GM18502 (cell line): ENCODE measurements around the gene CTLA4.

ENCODE experiments used
- ATAC-seq: cut with Tn5 transposase; IDR thresholded peaks from one replicate; pipeline ENCODE4 v1.9.1; 2021; ENCODE audit warnings: mild to moderate bottlenecking; ENCODE audit not compliant: unreplicated experiment, poor library complexity

The CTLA4 gene

DNA sequence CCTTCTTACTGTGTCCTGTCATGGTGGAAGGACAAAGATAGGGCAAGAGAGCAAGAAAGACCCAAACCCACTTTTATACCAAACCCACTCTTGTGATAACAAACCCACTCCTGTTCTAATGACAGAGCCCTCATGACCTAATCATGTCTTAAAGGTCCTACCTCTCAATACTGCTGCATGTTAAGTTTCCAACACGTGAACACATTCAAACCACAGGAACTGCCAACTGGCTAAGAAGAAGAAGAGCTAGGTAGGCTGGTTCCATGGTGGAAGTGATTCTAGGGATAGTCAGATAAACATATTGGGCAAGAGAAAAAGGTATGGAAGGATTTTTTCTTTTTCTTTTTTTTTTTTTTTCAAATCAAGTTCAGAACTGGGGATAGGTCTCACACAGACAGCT is 22.0 kb downstream of the CTLA4 start:
- ATAC-seq = no peak

DNA sequence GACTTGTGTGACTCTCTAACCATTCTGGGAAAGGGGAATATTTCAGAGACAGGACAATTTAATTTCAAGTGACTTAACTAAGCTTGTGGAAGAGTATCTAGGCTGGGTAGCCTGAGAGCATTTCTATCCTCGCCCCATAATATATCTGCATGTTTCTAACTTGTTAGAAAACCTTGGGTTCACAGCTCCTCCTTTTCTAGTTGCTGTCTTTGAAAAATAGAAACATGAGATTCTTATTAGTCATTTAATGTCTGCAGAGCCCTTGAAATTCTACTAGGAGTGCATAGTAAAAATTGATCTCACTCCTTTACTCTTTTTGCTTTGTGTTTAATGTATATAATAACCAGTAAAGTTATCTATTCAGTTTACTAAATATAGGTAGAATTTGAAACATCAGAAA is 22.4 kb downstream of the CTLA4 start:
- no peak for ATAC-seq

DNA sequence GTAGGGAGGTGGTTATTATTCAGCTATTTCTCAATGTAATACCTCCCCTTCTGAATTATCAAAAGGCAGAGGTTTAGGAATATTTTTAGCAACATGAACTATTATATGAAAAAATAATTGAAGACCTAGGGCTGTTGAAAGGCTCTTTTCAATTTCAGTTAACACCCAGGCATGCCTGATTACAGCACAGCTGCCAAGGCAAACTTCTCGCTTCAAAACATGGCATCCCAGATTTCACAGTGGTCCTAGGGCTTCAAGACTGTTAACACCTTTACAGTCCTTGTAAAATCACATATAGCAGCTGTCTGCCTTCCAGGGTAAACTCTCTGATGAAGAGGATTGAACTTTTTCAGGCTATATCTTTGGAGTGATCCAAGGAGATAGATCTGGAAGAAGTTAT is 23.2 kb downstream of the CTLA4 start:
- ATAC-seq = no peak

DNA sequence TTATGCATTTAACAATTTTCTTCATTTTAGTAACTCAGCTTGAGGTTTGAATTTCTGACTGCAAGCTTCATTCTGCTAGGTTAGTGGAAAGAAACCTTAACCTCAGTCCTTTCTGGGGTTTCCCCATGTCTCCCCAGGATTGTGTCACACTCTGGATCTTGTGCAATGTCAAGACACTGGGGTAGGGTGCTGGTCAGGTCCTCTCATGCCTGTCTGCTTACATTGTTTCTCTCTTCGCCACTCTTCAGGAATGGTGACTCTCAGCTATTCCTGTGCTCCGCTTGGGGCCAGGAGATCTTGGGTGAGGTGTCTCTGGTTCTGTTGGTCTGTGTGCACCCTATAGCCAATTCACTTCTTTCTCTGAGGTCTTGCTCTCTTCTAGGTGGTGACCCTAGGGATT is 23.9 kb downstream of the CTLA4 start:
- ATAC-seq = no peak

DNA sequence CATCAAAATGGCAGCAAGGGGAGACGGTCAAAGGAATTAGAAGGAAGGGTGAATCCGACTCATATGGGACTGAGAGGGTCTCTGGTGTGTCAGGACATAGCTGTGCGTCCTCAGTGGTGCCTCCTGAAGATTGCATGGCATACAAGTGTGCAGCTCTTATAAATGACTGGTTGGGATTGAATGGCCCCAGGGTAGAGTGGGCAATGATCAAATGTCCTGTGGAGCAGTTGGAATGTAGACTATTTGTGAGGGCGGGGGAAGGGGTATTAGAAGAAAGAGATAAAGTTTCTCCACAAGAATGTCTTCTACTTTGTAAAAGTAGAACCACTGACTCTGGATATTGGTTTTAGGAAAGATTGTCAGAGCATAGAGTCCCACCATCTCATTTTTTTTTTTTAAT is 24.6 kb downstream of the CTLA4 start:
- no peak for ATAC-seq

DNA sequence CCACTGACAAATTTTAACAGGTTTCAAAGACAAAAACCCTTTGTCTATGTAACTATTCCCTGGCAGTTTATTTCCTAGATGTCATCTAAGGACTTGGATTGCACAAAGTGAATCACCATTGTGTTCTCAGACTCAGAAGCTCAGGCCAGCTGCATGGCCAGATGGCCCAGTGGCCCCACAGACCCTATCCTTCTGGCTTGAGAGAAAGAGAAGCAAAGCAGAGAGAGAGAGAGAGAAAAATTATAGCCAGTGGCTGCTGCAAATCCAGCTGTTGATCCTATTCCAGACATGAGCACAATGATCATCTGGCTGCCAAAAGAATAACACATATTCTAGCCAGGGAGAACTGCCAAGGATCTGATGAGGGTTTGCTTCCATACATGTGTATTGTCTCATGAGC is 25.8 kb downstream of the CTLA4 start:
- ATAC-seq = no peak

DNA sequence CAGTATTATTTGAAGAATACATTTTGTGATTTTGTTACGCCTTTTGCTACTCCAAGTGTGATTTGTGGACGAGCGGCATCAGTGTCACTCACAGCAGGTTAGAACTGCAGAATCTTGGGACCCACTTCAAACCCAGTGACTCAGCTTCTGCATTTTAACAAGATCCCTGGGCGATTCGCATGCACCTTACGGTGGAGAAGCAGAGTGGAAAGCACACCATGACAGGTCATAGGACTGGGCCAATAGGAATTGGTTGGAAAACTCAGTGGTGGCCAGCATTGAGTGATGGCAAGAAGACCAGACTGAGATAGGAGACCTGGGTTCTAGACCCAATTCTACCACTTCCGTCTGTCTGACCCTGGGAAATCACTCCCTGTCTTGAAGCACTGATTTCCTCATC is 26.3 kb downstream of the CTLA4 start:
- no peak for ATAC-seq

DNA sequence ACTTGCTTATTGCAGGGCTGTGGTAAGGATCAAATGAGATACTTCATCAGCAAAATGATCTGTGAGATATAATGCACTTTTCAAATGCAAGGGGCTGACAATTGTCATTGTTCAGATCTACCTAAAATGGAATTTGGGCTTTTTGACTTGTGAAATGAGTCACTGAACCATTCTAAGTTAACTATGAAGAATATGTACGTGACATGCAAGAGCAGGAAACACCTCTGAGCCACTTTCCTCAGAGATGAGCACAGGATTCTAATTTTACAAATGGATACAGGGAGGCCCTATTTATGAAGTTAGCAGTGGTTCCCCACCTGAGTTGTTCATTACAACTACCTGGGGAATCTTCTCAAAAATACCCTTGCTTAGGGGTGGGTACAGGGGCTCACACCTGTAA is 26.7 kb downstream of the CTLA4 start:
- no peak for ATAC-seq

DNA sequence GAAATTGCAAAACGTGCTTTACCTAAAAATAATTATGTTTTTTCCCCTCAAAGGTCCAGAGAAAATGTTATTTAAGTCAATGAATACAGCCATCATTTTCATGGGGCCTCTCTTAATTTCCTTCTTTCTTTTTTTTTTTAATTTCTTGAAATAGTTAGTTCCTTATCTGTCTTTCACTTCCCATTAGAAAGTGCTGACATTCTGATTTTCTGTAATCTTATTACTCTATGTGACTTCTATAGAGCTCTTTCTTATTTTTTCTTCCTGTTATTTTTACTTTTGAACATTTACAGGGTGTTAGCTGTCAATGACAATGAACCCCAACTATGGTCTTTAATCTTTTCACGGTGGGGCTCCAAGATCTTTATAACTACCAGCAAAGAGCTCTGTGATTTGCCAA is 30.0 kb downstream of the CTLA4 start:
- no peak for ATAC-seq

DNA sequence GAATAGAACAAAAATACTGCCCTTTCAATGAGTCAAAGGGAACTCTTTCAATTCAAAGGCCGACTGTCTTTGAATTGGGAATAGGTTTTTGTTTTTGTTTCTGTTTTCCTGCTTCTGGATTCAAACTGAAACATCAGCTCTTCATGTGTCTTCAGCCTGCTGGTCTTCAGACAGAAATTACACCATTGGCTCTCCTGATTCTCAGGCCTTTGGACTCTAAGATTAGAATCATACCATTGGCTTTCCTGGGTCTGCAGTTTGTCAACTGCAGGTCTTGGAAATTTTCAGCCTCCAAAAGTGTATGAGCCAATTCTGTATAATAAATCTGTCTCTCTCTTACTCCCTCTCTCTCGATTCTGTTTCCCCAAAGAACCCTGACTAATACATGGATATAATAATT is 31.1 kb downstream of the CTLA4 start:
- ATAC-seq = no peak

DNA sequence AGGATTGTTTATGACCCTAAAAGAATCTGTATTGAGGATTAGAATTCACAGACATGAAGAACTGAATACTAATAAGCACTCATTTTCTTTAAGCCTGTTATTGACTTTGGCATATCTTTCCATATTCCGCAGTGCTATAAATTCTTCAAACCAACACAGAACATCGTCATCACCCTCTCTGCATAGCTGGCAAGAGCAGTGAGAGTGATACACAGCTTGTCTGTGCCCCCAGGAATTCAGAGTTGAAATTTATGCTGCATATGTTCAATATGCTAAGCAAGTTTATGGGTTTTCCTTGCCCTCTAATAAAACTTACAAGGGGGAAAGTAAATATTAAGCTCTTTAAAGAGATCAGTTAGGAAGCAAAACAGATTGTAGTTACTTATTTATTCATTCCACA is 32.7 kb downstream of the CTLA4 start:
- ATAC-seq = no peak

DNA sequence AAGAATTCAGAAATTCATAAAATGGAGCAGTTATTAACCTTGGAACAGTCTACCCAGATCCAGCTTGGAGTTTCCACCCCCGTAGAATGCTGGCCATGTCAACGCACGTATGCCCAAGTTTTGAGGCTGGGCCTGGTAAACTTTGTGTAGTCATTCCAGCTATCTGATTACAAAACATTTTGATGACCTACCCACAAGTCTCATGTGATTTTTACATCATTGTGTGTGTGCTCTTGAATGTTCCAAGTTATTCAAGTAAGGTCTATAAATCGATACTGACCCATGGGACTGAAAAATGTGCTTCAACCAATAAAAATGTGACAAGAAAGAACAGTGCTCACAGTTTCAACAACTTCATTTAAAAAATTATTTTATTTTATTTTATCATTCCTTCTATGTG is 36.5 kb downstream of the CTLA4 start:
- ATAC-seq = no peak

DNA sequence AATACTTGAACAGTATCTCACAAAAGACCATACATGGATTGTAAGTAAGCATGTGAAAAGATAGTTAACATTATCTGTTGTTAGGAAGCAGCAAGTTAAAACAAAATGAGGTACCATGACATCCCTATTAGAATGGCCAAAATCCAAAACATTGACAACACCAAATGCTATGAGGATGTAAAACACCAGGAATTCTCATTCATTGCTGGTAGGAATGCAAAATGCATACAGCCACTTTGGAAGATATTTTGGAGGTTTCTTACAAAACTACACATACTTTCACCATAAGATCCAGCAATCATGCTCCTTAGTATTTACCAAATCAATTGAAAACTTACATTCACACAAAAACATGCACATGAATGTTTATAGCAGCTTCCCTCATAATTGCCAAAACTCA is 38.1 kb downstream of the CTLA4 start:
- ATAC-seq = no peak

DNA sequence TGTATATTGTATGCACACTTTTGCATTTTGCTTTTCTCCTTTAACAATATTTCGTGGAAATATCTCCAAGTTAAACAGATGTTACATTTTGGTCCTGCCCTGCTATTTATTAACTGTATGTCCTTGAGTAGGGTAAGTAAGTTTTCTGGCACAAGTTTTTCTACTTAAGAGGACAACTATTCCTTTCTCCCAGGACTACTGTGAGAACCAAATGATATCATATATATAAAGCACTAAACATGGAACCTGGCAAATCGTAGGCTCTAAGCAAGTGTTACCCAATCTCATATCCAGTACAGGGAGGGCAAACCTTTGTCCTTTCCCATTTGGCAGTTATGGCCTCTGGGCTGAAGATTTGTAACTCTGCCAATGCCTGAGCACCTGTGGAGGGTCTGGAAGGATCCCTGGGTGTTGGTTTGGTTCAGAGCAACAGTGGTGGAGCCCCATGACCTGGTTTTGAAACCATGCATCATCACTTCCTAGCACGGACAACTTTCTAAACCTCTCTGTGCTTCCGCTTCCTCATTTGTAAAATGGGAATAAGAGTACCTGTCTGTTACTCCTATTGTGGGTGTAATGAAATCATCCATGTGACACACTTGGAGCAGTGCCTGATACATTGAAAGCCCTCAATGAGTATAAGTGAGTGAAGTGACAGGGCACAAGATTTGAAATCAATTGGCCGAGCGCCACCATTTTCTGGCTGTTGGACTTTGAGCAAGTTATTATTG is 40.7 kb downstream of the CTLA4 start:
- no peak for ATAC-seq

DNA sequence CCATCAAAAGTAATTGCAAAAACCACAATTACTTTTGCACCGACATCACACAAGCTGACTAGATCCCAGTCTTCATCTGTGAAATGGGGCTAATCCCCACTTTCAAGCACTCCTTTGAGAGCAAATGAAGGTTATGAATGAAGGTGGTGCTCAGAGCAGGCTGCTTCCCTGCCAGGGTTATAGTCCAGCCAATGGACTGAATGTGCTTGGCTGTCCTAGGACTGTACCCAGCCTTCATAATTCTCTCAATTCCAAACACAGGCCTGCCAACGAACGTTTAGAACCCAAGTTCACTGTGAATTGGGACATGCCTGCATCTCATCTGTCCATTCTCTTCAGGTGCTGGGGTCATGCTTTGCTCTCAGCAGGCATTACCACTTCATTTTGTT is 41.2 kb downstream of the CTLA4 start:
- ATAC-seq = no peak

DNA sequence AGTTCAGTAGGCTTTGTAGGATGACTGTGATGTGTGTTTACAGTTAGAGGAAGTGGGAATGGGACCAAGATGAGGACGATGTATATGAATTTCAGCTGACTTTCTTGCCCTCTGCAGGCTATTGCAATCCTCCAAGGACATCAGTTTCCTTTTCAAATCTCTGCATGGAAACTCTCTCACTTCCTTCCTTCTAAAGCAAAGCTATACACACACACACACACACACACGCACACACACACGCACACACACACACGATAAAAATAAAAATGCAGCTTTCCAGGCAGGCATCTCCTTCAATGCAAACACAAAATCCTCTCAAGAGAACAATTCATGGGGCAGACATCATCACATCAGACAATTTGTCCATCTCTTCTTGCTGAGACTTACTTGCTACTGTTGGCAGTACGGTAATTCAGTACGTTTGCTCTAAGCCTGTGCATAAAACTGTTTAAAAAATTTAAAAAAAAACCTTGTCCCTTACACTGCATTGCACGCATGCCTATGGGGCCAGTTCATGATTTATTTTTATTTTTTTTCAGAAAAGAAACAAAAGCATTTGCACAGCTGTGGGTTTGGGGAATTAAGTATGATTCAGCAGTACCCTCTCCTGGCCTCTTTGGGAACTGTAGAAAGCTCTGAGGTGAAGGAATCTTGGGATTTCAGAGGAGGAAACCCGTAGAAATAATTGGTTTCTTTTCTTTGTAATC is 41.8 kb downstream of the CTLA4 start:
- ATAC-seq = no peak

DNA sequence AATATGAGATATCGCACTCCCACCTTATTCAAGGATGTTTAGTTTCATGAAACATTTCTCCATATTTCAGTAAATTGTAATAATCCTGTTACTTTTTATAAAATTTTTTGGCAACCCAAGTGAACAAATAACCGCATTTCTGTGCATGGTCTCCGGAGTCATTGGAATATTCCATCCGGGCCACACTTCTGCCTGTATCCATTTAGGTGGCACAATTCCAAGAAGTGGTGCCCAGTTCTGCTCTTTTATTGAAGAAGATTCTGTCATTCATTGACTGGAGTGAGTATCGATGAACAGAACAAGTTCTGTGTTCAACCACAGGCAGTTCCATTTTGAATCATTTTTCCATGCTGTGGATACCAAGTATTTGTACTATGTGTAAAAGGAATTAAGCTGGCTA is 42.4 kb downstream of the CTLA4 start:
- ATAC-seq = no peak

DNA sequence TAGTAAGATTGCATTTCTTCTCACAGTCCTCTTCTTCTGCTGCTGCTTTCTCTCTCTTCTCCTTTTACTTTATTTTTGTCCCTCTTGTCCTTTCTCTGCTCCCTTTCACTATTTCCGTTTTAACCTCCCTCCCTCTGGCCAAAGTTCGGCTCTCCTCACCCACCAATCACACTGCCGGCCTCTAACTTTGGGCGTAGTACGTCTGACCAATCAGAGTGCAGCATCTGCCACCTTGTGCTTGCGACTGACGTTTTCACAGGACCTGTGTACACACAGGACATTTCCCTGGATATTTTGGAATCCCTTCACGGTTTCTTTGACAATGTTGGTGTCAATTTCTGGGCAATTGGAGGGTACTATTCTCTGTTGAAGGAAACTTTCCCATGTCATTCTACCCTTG is 46.4 kb downstream of the CTLA4 start:
- ATAC-seq = no peak

DNA sequence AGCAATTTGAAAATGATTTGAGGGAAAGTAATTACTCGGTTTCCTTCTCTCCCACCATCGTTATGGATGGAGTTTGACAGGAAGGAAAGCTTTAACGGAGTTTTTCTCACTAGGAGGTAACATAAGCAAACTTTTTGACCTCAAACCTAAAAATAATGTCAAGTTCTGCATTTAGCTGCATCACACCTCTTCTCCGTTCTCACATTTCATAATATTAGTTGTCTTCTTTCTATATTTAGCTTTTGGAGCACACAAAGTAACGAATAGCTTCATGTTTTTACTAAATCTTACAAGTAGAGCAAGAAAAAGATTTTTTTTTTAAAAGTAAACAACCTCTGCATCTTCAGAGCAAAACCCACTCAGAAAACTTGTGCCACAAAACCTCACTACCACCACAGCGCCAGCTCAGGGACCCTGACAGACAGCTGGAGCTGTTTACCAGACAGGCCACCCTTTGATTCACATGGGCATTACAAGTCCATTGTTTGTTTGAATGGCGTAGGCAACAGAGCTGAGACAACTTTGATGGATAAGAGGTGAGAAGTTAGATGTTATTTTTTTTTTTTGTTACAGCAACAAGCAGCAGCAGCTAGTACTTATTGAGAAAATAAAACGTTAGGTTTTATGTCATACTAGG is 47.1 kb downstream of the CTLA4 start:
- ATAC-seq = no peak

DNA sequence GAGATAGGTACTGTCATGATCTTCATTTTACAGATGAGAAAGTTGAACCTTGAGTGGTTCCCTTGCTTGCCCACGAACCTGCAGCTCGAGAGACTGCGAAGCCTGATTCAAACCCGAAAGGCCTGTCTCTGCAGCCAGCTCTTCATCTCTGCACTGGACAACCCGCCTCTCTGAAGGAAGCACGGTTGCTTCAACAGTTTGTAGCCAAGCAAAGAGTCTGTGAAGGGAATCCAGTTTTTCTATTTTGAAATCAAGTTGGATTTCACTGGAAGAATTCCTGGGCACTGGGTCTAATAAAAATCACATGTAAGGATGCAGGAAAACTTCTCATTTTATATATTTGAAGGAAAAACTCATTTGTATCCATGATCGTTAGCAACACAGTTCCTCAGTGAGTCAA is 47.7 kb downstream of the CTLA4 start:
- no peak for ATAC-seq

DNA sequence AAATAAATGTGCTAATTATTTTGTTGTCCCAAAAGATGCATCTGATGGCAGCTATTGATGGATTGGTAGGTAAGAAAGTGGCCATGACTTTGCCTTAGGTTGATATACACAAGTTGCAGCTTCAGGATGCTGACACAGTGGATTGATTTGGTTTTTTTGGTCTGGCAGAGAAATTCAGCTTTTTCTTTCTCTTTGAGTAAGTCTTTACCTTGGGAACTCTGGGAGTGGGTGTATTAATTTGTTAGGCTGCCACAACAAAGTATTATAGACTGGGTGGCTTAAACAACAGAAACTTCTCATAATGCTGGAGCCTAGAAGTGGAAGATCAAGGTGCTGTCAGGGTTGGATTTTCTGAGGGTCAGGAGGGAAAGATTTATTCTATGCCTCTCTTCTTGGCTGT is 49.2 kb downstream of the CTLA4 start:
- ATAC-seq = no peak

DNA sequence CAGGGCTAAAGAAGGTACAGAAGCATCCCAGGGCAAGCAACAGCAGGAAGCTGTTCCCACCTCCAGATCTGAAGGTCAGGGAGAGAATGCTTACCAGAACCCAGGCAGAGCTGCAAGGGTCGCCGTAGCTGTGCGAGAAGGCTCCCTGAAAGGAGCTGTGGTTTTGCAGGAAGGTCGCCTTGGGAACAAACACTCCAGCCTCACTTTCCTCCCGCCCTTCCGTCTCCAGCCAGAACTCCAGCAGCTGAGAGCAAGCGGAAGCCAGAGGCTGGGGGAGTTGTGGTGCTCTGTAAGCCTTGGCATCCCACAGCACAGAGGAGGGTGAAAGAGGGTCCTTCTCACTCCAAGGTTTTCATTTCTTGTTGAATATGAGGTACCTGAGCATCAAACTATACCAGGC is 50.7 kb downstream of the CTLA4 start:
- ATAC-seq = no peak
